Inferior parietal cortex (tissue), 1 donor: ENCODE data around the gene AP2A2.

ENCODE experiments used
- DNase-seq: peaks from one replicate; pipeline ENCODE4 v3.0.0-alpha.2; 2016; ENCODE audit errors: extremely low spot score

The AP2A2 gene

DNA sequence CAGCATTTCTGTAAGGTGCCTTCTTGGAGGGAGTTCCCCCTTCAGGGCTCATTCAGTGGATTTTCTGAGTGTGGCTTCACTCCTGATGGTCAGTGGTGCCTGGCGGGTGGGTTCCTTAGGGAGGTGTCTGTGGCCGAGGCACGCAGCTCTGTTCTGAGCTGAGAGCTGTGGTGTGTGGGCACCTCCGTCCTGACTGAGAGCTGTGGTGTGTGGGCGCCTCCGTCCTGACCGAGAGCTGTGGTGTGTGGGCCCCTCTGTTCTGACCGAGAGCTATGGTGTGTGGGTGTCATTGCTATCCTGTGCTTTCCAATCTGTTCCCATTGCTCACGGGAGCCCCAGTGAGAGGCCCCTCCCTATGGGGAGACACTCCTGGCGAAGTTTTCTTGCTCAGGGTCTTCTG lies 71.0 kb downstream of the AP2A2 start:
- no peak for DNase-seq

DNA sequence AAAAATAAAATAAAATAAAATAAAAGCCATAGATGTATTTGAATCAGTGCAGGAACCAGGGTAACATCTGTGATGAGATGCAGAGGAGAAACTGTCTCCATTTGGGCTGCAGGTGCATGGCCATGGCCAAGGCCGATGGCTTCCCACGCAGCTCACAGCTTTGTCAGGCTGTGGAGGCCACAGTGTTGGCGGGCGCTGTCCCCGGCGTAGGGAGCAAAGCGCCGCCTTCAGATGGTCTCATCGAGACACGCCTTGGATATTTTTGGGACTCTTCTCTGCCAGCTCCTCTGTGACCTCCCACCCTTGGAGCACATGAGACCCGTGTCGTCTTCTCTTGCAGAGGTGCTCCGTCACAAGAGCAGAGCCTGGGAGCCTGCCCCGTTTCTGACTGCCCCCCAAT lies 72.2 kb downstream of the AP2A2 start:
- no peak for DNase-seq

DNA sequence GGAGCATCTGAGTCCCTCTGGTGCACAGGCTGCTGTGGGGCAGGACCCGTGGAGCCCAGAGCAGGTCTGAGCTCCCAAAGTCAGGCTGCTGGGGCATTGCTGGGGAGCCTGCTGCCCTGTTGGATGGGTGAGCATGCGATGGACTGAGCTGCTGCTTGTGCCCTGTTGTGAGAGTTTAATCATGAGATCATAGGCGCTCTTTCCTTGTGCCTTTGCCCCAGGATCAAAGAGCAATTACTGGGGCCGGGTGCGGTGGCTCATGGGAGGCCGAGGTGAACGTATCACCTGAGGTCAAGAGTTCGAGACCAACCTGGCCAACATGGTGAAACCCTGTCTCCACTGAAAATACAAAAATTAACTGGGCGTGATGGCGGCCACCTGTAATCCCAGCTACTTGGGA lies 73.3 kb downstream of the AP2A2 start:
- DNase-seq = no peak

DNA sequence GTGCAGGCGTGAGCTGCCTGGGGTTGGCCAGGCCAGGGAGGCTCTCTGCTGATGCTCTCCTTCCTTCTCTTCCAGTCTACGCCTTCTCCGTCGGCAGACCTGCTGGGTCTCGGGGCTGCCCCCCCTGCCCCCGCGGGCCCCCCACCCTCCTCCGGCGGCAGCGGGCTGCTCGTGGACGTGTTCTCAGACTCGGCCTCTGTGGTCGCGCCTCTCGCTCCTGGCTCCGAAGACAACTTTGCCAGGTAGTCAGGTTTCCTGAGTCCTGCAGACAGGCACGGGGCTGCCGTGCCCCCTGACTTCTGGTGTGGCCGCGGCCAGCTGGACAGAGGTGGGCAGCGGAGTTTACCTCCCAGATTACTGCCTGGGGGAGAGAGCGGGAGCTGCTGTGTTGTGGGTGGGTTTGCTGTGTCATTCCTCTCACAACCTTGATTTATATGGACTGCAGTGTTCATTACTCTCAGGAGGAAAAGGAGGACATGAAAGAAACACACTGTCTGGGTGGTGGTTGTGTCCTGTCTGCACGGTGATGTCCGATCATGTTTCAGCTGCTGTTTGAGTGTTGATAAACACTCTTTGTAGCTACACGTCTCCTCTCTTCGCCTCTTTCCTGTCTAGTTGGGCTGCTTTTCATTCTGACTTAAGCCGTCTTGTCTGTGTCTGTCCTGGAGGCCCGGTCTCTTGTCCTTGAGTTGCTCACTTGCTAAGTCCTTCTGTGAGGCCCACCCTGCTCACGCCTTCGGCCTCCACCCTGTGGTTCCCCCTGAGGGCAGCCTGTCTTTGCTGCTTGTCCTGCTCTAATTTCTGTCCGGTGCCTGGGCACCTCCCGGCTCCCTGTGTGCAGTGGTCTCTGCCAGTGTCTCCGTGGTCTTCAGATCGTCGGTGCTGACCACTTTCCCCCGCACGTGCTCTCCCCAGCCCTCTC lies 74.9 kb downstream of the AP2A2 start:
- no peak for DNase-seq

DNA sequence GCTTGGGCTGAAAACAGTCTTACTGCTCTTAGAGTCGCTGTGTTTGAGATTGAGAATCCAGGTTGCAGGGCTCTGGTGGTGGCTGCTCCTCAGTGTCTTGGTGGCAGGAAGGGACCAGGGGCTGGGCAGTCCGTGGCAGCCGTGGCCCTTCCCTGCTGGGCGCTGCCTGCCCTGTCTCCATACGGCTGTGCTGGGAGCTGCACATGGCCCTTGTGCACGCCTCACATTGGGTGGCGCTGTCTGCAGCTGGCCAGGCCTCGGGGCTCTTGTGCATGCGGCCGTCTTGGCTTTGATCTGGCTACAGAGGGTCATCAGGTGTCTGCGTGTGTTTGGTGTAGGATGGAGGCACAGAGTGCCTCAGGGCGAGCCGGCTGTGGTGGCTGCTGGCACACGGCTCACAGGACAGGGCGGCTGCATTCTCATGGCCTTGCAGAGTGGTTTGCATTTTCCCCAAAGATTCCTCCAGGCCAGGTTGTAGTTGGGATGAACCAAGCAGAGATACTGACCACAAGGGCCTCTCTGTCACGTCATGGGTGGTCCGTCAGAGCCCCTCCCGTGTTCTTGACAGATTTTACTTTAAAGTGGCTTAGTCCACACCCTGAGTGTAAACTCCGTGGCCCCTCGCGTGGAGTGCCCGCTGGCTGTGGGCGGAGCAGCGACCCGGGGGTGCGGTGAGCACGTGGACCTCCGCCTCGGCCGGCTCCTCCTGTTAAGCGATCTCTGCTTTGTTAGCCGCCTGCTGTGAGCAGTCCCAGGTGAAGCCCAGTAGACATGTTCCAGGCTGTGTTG lies 76.1 kb downstream of the AP2A2 start:
- no peak for DNase-seq

DNA sequence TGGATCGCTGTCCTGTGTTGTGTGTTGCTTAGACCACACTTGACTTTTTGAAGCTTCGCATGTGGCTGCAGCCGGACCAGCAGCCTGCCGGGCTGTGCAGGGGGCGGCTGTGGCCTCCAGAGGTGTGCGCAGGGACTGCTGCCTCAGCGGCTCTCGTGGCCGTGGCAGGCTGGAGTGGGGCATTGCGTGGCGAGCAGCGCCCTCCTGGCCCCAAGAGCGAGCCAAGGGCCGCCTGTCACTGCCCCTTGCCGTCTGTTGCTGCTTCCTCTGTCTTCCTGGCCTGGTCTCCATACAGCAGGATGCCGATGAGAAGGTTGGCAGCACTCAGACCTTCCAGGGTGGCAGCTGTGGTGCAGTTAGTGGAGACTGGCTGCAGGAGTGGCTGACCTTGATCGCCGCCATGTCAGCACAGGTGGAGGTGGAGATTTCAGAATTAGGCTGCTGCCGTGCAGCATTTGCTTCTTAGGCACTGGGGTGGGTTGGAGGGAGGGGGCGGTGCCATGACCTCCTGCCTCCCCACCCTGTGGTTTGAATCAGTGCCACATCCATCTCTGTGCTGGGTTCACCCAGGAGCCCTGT lies 76.8 kb downstream of the AP2A2 start:
- no peak for DNase-seq

DNA sequence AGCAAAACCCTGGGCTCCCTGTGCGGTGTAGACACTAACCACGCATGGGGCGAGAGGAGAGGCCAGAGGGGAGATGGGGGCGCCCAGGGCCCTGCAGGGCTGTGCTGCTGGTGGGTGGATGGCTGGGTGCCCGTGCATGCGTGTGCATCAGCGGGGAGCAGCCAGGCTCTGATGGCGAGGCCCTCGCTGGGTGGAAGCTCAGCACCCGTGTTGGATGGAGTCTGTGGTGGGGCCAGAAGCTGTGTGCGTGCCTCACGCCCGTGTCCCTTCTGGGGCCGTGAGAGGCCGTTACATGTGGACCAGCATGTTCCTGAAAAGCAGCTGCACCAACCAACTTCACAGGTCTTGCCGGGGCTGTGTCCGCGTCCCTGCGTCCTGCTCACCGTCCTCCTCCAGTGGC lies 77.5 kb downstream of the AP2A2 start:
- DNase-seq = no peak

DNA sequence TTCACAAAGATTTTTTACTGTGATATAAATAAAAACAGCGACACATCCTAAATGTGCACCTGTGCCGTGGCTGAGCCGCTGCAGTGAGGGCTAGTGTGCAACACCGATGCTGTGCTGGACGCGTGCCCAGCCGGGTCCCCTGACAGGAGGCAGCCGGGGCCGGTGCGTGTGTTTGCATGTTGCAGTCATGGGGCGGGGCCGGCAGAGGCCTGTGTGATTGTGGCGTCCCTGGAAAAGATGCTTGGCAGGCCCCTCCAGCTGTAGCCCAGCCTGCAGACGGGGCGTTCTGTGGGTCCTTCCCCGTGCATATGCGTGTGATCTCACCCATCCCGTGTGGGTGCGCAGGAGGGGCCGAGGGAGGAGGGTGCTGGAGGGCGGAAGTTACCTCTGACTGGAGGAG lies 80.3 kb downstream of the AP2A2 start:
- no peak for DNase-seq

DNA sequence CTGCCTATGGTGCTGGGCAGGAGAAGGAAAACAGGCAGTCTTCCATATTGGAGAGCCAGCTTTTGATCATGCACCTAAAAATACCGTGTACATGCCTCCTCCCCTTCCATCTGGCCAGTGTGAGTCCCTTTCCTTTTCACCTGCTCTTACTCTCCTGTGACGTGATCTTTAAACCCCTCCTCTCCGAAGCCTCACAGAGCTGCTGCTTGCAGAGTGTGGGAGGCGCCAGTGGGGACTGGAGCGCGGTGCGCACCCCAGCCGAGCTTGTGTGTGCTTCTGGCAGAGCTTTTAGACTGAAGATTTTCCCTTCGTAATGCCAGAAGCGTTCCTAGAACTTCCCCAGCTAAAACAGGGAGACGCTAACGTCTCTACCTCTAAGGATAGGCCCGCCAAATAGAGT lies 81.1 kb downstream of the AP2A2 start:
- DNase-seq = peak; percentile 47

DNA sequence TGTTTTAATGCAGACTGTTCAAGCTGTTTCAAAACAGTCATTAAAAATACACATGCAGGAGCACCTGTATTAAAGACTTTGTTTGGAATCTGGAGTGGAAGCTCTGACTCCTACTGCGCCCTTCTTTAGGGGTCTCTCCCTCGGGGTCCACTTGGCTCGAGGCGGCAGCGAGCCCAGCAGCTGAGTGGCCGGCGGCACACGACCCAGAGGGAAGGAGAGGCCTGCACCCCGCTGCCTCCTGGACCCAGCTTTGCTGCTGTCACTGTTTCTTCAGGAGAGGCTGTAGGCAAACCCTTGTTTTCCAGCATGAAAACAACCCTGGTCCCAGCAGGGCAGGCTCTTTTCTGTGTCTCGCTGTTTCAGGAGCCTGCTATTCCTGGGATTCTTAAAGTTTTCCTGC lies 81.6 kb downstream of the AP2A2 start:
- no peak for DNase-seq

DNA sequence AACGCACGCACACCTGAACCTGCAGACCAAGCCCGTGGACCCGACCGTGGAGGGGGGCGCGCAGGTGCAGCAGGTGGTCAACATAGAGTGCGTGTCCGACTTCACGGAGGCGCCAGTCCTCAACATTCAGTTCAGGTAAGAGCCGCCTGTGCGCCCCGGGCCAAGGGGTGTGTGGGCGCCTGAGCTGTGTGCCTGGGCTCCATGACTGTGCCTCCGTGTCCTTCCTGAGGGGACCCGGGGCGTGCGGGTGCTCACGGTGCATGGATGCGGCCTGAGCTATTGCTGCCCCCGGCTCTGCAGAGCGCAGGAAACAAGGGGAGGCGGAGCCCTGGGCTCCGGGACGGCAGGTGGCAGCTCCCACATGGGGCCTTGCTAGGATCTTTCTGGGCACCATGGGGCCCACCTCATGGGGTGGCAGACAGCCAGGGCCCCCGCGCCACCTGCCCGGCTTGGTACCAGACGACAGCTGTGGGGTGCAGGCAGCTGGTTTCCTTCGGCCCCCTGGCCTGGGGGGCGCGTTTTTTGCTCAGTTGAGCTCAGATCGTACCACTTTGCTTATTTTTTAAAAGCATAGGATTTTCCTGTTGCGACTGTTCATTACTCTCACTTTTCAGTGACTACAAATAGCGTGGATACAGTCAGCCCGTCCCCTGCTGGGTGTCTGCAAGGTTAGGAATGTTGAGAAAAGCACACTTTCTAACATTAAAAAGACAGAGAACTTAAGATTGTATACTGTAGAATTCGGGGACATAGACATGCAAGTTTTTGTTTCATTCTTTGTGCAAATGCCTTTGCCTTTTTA lies 82.5 kb downstream of the AP2A2 start:
- no peak for DNase-seq

DNA sequence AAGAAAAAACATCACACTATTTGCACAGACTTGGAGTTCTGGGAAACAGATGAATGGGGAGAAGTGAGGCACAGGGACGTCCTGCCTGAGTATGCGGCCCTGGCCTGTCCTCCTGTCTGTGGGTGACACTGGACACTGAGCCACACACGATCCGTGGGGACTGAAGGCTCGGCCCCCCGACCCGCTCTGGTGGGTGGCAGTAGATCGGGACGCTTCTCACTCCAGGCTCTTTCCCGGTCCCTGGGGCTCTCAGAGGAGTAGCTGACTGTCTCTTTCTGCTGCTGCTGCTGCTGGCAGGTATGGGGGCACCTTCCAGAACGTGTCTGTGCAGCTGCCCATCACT lies 83.1 kb downstream of the AP2A2 start:
- DNase-seq = no peak

DNA sequence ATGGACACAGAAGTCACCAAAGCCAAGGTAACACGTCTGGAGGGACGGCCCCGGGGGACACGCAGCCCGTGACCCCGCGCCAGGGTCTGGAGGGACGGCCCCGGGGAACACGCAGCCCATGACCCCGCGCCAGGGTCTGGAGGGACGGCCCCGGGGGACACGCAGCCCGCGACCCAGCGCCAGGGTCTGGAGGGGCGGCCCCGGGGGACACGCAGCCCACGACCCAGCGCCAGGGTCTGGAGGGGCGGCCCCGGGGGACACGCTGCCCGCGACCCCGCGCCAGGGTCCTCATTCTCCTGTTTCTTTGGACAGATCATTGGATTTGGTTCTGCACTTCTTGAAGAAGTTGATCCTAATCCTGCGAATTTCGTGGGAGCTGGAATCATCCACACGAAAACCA lies 83.7 kb downstream of the AP2A2 start:
- DNase-seq = no peak

DNA sequence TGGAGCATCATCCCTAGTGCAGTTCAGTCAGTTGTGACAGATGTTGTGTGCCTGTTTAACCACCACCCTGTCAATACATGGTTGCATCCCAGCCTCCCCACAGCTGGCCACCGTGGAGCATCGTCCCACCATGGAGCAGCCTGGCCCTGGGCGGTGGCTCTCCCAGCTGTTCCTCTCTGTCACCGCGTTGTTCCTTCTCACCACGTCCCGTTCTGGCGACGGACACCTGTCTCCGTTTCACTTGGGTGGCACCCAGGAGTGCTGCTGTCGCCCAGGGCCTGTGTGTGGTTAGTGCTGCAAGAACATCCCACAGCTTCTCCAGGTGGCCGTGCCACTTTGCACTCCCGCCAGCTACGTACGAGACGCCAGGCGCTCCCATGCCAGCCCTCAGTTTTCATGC lies 84.3 kb downstream of the AP2A2 start:
- DNase-seq = no peak

DNA sequence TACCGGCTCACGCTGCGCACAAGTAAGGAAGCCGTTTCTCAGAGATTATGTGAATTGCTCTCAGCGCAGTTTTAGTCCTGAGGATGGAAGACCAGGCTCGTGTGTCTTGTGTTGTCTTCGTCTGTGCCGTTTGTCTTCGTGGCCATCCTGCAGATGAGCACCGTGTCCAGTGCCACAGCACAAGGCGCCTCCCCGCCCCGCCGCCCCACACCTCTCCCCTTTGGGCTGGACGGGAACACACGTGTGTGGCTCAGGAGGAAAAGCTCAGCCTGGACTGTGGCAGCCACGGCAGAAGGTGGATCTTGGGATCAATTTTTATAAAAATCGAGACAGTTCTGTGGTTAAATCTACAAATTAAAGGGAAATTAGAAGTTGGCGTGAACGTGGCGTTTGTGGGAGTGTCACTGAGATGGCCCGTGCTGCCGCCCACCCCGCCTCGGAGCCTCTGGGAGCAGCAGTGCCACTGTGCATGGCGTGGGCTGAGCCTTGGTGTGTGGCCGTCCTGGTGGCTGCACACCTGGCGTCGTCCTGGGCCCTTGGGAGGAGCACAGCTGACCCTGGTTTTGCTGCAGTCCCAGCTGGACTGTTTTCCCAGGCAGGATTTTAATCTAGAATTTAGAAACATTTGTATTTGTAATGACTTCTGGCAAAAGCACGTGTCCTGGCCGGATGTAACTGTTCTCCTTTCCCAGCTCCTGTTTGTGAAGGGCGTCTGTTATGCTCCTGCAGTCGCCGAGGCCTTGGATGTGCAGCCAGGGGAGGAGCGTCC lies 85.1 kb downstream of the AP2A2 start:
- DNase-seq = no peak

DNA sequence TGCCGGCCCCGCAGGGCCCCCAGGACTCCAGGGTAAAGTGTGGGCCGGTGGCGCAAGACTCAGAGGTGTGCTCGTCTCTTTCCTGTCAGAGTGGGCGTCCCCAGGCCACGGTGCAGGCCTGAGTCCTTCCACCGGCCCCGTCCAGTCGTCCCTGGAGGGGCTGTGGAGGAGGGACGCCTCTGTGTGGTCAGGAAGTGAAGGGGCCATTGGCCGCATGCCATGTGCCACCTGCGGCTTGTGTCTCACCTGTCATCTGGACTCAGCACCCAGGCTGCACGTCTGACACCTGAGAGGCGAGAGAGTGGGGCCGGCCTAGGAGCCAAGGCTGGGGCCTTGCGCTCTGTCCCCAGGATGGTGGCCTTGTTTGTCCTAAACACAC lies 85.6 kb downstream of the AP2A2 start:
- DNase-seq = no peak

DNA sequence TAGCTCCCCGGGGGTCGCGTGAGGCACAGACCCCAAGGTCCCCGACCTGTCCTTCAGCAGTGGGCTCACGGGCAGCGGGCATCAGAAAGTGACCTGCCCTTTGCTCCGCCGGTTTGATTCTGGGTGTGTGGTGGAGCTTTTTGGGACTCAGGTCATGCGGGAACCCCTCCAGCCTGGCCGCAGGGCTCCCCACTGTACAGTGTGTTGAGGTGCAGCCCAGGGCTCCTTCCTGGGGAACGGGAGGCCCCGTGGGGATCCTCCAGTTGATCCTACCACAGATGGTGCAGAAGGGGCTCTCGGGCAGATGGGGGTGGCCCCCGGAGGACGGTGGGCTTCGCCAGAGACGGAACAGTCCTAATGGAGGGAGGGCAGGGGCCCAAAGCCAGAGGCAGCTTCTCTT lies 86.6 kb downstream of the AP2A2 start:
- DNase-seq = no peak

DNA sequence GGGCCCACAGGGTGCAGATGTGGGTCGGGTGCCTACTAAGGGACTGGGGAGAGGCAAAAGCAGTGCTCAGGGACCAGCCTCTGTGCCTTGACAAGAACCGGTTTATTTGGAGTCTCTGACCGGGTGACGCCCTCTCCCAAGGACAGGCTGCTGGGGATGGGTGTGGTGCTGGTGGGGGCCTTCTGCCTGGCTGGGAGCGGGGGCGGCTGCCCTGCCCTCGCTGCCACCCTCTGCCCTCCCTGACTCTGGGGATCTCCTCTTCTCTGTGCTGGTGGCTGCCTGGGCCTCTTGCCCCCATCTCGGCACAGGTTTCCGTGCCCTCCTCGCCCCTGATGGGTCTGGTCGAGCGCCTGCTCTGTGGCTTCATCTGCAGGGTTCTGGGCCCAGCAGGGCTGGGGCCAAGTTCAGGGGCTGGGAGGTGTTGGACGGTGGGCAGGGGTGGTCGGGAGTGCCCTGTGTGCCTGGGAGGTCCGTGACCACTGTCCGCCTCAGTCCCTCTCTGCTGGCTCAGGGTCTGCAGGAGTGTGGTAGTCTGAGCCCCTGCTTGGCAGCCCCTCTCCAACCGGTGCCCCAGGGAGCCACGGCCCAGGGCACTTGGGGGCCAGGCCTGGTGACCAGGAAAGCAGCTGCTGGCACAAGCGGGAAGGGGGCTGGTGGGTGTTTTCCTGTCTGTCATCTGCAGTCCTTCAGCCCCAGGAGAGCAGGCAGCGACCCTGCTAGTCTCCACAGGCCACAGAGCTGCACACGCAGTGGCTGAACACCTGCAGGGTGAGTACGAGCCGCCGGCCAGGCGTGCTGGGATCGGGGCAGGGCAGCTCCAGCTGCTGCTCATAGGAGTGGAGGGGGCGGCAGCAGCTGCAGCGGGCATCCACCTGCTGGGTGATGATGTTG lies 87.3 kb downstream of the AP2A2 start:
- DNase-seq = no peak

DNA sequence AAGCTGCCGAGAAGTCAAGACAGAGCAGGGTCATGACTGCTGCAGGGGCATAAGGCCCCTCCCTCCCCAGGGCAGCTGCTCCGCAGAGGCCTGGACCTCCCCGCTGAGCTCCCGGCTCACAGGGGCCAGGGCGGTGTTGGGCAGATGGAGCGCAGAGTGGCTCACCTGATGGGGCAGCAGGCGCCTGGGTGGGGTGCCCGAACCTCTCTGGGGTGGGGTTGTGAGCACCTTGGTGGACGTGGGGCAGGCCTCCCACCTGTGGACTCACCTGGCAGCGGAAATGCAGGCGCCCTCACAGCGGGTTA lies 87.9 kb downstream of the AP2A2 start:
- no peak for DNase-seq

DNA sequence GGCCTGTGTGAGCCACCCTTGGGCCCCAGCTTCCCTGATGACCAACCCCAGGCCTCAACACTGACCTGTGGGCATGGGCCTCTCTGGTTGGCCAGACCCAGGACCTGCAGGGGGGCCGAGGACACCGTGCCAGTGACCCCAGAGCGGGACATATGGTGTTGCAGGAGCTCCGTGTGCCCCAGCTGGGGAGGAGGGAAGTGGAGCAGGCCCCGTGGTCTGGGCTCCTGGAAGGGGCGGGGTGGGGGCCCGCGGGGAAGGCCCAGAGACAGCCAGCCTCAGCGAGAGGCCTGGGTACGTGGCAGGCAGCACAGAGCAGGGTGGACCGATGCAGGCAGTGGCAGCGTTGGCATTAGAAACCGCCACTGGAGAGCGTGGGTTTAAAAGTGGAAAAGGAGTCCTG lies 88.6 kb downstream of the AP2A2 start:
- DNase-seq = no peak

DNA sequence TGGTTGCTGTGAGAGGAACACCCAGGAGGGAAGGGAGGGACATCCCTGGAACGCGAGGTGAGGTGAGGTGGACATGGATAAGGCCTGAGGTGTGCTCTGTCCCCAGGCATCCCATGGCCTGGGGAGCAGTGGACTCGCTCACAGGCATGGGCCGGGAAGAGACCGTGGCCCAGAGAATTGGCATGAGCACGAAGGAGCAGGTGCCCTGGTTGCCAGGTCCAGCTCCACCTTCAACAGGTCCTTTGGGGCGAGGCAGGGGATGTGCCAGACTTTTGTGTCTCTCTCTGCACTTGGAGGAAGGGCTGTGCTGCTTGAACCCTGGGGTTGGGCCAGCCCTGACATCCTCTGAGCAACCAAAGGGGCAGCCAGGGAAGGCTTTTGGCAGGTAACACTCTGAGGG lies 89.4 kb downstream of the AP2A2 start:
- no peak for DNase-seq
